ENCODE results near the gene MAMSTR. TPM values are rescaled to one million over a fixed set of nuclear protein-coding genes. Genes with fewer than 3 reads are reported as not detected.

The MAMSTR gene
- total and polyA plus RNA-seq, 9 of the 15 experiments (the other 6 are each of a cell fraction or from before 2014, with no cell fraction given): 0.08 to 1.00 (median 0.40) TPM; not detected in 1

- no peak for TF ChIP-seq PREB (CRISPR knock-in tag; IDR thresholded peaks at IDR 0.05)
- no peak for TF ChIP-seq LARP7 (IDR thresholded peaks at IDR 0.05)
- TF ChIP-seq CEBPG (CRISPR knock-in tag; IDR thresholded peaks at IDR 0.05): peak; percentile 94
- peak; percentile 59 to 85 for TF ChIP-seq CEBPG (tag; conservative IDR thresholded peaks at IDR 0.05 in 1 of 2, IDR thresholded peaks at IDR 0.05 in 1 of 2)
These were observed 35.6 kb upstream of the MAMSTR start, which contains the start of gene FGF21 (continued) for GRCh38 chr19:48755084-48755641.

GRCh38 chr19:48752496-48753365, 33.2 kb upstream of the MAMSTR start, which contains the start of gene FUT1:
FUT1 (minus strand) TSS chr19:48752641; CDS start chr19:48751281, 1,360 bp downstream.
- Histone ChIP-seq H3K9me1 (ENCODE audit: control insufficient read depth, insufficient read depth, low read length) (no peaks in the 10 kb centered on the region), H3K79me2 (ENCODE audit: control insufficient read depth, insufficient read depth, low read length) (peaks cover 41% of the 10 kb centered on the region), H3K27me3 (ENCODE audit: control insufficient read depth in 2 of 2, insufficient read depth in 2 of 2, low read length in 2 of 2) (no peaks in the 10 kb centered on the region), H3K4me2 (ENCODE audit: insufficient read depth, low read length) (peak within 1 kb of the TSS; percentile 81), H3K4me3 (peak within 1 kb of the TSS; percentile 43), H3K9ac (ENCODE audit: insufficient read depth in 1 of 2, low read depth in 2 of 2, low read length in 2 of 2) (peak within 1 kb of the TSS; percentile 74 to 91), H2AFZ (ENCODE audit: low read depth, low read length) (peak within 1 kb of the TSS; percentile 73), H3K9me3 (replicated peaks; ENCODE audit: control insufficient read depth, insufficient read depth, low read depth, low read length) (no peaks in the 10 kb centered on the region), H3K4me1 (replicated peaks in 1 of 2; ENCODE audit: control insufficient read depth in 2 of 2, insufficient read depth in 2 of 2, low read length in 2 of 2) (peaks cover 35 to 81% of the 10 kb centered on the region in 2 experiments), H4K20me1 (replicated peaks; ENCODE audit: control insufficient read depth, insufficient read depth, low read length) (no peaks in the 10 kb centered on the region), H3K36me3 (ENCODE audit: control insufficient read depth, insufficient read depth, low read length) (peaks cover 22% of the 10 kb centered on the region; the same call in 1 of the 3 replicates), H3K27ac (ENCODE audit: extremely low read depth, low read depth, low read length) (peak within 1 kb of the TSS; percentile 93)
- BruUV-seq (replicated peaks): TSS peak; percentile 49
- intact Hi-C loops (cut with micrococcal nuclease) (no loop called here), in situ Hi-C loops (cut with MboI) (no loop called here)
- ATAC-seq (peak; percentile 47), DNase-seq (ENCODE audit: extremely low read depth in 1 of 4, low spot score in 3 of 4) (peak; percentile 40 to 62 (median 60)), FAIRE-seq (no peak)
- 49% methylated on average over 51 of the region's 73 CpGs for WGBS (ENCODE audit: insufficient coverage, low coverage, missing lambda C conversion rate)
- ChIA-PET POLR2A (no interaction called here), CTCF (ENCODE audit: low intra/inter-chr PET ratio) (no interaction called here)
- TF ChIP-seq ETV1 (tag; conservative IDR thresholded peaks at IDR 0.05; ENCODE audit: low read depth): peak; percentile 42
- TF ChIP-seq ILF3 (IDR thresholded peaks at IDR 0.05; ENCODE audit: borderline replicate concordance): no peak
- TF ChIP-seq POLR2G (IDR thresholded peaks at IDR 0.05; ENCODE audit: low read depth, low read length): peak; percentile 68
- TF ChIP-seq ARID1B (IDR thresholded peaks at IDR 0.05): no peak
- peak; percentile 46; the same call in 1 of the 2 replicates for TF ChIP-seq CTBP1 (IDR thresholded peaks at IDR 0.05; ENCODE audit: borderline replicate concordance)
- peak in 1 of 2 experiments; percentile 3; a peak in 1 of 3 replicates for TF ChIP-seq CBX3 (IDR thresholded peaks at IDR 0.05; ENCODE audit: borderline replicate concordance in 1 of 2, low read length in 2 of 2)
- no peak for TF ChIP-seq SOX6 (IDR thresholded peaks at IDR 0.05)
- 0 out of 4 replicates have a peak, but pooled peaks of 1 of the 2 experiments have one; percentile 23 for TF ChIP-seq FOXA3 (CRISPR knock-in tag; conservative IDR thresholded peaks at IDR 0.05 in 1 of 2, IDR thresholded peaks at IDR 0.05 in 1 of 2)
- peak; percentile 36; the same call in 1 of the 2 replicates for TF ChIP-seq HNRNPL (IDR thresholded peaks at IDR 0.05; ENCODE audit: low read depth, low read length)
- no peak for TF ChIP-seq ZBTB1 (CRISPR knock-in tag; IDR thresholded peaks at IDR 0.05; ENCODE audit: borderline replicate concordance, low read depth)
- TF ChIP-seq, protein P1, sequence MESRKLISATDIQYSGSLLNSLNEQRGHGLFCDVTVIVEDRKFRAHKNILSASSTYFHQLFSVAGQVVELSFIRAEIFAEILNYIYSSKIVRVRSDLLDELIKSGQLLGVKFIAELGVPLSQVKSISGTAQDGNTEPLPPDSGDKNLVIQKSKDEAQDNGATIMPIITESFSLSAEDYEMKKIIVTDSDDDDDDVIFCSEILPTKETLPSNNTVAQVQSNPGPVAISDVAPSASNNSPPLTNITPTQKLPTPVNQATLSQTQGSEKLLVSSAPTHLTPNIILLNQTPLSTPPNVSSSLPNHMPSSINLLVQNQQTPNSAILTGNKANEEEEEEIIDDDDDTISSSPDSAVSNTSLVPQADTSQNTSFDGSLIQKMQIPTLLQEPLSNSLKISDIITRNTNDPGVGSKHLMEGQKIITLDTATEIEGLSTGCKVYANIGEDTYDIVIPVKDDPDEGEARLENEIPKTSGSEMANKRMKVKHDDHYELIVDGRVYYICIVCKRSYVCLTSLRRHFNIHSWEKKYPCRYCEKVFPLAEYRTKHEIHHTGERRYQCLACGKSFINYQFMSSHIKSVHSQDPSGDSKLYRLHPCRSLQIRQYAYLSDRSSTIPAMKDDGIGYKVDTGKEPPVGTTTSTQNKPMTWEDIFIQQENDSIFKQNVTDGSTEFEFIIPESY (CRISPR knock-in tag; IDR thresholded peaks at IDR 0.05): peak; percentile 99
- no peak for TF ChIP-seq ZNF583 (CRISPR knock-in tag; IDR thresholded peaks at IDR 0.05)
- TF ChIP-seq PHB (CRISPR knock-in tag; IDR thresholded peaks at IDR 0.05): 0 out of 2 replicates have a peak, but pooled peaks have one; percentile 49

All from K562 (cell line).